ENCODE measurements around the gene TMEM244. TPM values are rescaled to one million over a fixed set of nuclear protein-coding genes. Genes with fewer than 3 reads are reported as not detected.
"Not testable (repeated sequence)": the region's sequence is repeated elsewhere in the genome, so short reads cannot be mapped to it uniquely, and the experiment has no call there.

TMEM244 gene
- total RNA-seq, 1 donor from 2014 or later = not detected

GRCh38 chr6:129867403-129867802, 6.3 kb upstream of the TMEM244 start:
- DNase-seq (ENCODE audit: low read depth) = no peak

DNA sequence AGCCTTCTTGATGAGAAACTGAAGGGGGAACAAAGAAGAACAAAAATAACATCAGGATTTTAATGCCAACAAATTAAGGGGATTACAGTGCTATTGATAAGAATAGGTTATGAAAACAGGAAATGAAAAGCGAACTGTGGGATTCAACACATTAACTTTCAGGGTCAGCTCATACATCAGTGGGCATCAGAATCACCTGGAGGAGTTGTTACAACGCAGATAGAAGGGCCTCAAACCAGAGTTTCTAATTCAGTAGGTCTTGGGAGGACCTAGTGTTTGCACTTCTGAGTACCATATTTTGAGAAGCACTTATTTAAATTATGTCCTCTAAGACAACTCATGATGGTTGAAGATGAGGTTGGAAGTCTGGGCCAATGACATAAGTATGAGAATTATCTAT, 5.6 kb upstream of the TMEM244 start:
- no peak for DNase-seq (ENCODE audit: low read depth)

DNA sequence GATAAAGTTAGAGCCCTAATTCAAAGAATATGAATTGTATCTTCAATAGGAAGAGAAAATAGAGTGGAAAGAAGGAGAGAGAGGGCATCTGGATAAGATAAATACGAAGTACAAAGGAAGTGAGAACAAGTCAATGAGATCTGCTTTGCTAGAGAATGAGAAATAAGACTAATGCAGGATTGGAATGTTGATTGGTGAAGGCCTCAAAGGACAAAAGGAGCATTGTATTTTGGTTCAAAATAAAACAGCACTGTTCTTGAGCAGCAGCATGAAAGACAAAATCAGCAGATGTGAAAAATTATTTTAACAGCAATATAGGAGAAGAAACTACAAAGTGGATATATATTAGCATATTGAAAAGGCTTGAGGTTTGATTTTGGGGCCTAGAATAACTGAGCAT, 5.1 kb upstream of the TMEM244 start:
- no peak for DNase-seq (ENCODE audit: low read depth)

GRCh38 chr6:129865013-129865412, 3.9 kb upstream of the TMEM244 start:
- no peak for DNase-seq (ENCODE audit: low read depth)

GRCh38 chr6:129863664-129864063, 2.5 kb upstream of the TMEM244 start:
- peak; percentile 56 for DNase-seq (ENCODE audit: low read depth)

DNA sequence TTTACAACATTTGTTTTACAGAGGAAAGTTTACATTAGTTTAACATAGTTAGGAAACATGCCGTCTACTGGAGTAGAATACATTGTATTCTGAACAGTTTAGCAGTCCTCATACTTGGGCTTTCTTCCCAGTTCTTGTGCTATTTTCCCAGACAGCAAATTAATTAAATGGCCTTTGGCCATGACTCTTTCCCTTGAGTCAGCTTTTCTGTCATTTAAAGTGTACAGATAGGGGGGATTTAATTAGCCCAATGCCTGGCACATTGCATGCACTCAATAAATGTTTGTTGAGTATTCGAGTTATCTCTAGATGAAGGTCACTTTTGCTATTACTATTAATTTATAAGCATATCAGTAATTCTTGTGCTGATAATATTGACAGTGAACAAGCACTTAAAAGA, 1.6 kb downstream of the TMEM244 start:
- peak; percentile 30 for DNase-seq (ENCODE audit: low read depth)

DNA sequence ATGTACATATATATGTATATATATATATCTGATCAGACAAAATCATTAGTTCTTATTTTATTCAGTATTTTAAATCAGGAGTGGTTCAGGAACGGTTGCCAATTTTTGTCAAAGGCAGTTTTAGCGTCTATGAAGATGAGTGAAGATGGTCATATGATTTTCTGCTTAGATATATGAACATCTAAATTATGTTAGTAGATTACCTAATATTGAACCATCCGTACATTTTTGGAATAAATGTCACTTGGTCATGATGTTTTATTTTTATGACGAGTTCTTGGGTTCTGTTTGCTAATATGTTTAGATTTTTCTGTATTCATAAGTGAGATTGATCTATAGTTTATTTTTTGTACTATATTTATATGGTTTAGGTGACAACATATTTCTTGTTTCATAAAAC, 3.3 kb downstream of the TMEM244 start:
- DNase-seq (ENCODE audit: low read depth) = no peak

GRCh38 chr6:129853996-129854711, 7.0 kb downstream of the TMEM244 start:
- DNase-seq (ENCODE audit: low read depth) = peak; percentile 57

GRCh38 chr6:129852257-129852858, 8.8 kb downstream of the TMEM244 start:
- DNase-seq (ENCODE audit: low read depth) = no peak

DNA sequence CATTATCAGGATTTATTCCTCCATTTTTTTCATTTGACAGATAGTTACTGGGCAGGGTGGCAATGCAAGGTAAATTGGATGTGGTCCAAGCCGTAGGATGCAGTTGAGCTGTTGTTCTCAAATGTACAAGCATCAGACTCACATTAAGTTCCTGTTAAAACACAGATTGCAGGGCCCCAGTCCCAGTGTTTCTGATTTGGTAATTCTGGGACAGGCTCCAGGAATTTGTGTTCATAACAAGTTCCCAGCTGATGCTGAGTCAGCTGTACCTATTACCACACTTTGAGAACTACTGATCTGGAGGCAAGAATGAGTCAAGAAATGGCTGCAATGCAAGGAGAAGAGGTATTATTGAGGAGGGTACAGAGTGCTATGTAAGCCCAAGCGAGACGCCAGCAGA, 11.7 kb downstream of the TMEM244 start:
- peak; percentile 76 for DNase-seq (ENCODE audit: low read depth)

GRCh38 chr6:129846761-129847160, 14.4 kb downstream of the TMEM244 start:
- DNase-seq (ENCODE audit: low read depth) = no peak

DNA sequence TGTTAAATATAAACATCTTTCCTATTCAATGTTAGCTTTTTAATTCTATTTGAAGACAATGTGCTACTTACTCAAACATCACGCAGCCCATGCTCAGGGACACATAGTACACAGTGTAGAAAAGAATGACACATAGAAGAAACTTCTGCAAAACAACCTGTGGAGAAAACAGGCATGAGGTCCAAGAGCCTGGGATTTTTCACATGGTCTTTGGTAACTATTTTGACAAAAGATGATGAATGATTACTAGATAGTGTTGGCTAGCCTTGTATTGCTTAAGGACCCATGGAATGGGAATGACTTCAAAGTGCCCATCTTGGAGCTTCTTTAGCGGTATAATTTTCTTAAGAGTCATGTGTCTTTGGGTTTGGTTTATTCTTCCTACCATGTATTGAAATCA, 15.4 kb downstream of the TMEM244 start:
- DNase-seq (ENCODE audit: low read depth) = no peak

GRCh38 chr6:129844118-129844891, 16.8 kb downstream of the TMEM244 start:
- DNase-seq (ENCODE audit: low read depth) = peak; percentile 84

DNA sequence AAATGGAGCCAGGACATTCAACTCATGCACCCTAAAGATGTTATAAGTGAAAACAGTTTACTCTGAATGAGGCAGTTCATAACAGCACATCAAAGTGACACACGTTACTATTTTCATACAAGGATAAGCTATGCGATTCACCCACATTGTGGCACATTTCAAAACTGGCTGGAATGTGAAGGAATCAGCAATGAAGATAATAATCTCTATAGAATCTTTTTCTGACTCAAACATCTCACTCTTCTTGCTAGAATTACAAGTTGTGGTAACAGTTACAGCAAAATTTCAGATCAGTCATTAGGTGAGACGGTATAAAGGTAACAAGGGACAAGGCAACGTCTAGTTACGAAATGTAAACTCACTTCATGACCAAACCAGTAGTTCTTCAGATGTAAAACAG, 17.5 kb downstream of the TMEM244 start:
- no peak for DNase-seq (ENCODE audit: low read depth)

DNA sequence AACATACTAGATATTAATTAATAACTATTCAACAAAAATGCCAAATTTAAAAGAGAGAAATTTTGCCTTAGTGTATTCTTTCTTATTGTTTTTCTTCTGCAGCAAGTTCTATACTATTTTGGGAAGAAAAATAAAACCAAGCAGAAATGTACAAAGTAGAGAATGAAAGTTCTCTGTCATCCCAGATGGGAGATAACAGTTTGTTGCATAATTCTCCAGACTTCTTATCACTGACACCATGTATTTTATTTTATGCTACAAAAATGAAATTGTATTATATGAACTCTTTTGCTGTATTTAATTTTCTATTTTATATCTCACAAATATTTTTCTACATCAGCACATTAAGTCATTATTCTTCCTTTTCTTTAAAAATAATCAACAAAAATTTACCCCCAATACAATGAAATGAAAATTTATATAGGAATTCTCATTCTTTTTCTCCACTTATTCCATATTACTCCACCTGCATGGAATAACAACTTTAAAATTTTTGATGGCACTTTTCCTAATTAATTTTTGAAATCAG, 18.2 kb downstream of the TMEM244 start:
- no peak for DNase-seq (ENCODE audit: low read depth)

DNA sequence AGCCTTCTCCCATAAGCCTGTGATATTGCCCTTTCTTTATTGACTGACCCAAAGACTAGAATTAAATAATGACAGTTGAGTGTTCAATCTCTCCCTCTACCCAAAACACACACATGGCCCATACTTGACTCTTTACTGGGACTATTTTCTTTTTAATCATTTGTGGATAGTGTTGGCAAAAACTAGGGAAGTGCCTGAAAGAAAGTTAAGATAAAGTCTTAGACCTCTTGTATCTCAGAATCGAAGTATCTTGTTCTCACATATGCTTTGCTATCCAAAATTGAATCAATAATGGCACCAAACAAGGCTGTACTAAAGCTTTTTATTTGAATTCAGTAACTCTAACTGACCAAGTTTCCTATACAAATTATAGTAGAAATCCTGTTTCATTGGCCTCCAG, 19.0 kb downstream of the TMEM244 start:
- no peak for DNase-seq (ENCODE audit: low read depth)

DNA sequence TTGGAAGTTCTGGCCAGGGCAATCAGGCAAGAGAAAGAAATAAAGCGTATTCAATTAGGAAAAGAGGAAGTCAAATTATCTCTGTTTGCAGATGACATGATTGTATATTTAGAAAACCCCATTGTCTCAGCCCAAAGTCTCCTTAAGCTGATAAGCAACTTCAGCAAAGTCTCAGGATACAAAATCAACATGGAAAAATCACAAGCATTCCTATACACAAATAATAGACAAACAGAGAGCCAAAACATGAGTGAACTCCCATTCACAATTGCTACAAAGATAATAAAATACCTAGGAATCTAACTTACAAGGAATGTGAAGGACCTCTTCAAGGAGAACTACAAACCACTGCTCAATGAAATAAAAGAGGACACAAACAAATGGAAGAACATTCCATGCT, 21.6 kb downstream of the TMEM244 start:
- not testable (repeated sequence) for DNase-seq (ENCODE audit: low read depth)

DNA sequence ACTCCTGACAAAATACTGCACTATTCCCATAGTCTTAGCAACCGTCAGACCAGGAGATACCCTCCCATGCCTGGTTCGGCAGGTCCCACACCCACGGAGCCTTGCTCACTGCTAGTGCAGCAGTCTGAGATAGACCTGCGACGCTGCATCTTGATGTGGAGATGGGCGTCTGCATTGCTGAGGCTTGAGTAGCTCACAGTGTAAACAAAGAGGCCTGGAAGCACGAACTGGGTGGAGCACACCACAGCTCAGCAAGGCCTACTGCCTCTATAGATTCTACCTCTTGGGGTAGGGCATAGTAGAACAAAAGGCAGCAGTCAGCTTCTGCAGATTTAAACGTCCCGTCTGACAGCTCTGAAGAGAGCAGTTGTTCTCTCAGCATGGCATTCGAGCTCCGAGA, 25.4 kb downstream of the TMEM244 start:
- no peak for DNase-seq (ENCODE audit: low read depth)

GRCh38 chr6:129832299-129832698, 28.8 kb downstream of the TMEM244 start:
- no peak for DNase-seq (ENCODE audit: low read depth)

GRCh38 chr6:129828229-129828628, 32.9 kb downstream of the TMEM244 start:
- no peak for DNase-seq (ENCODE audit: low read depth)

- DNase-seq (ENCODE audit: low read depth) = no peak
Observed at GRCh38 chr6:129818251-129818650, 42.9 kb downstream of the TMEM244 start.

- DNase-seq (ENCODE audit: low read depth) = no peak
Observed at GRCh38 chr6:129817821-129818220, 43.3 kb downstream of the TMEM244 start.

- DNase-seq (ENCODE audit: low read depth) = no peak
Observed at GRCh38 chr6:129817332-129817731, 43.8 kb downstream of the TMEM244 start.
